Ishikawa (cell line): Measurements from ENCODE around the gene ATP5MC2.

Experiments
- CEBPB ChIP-seq: IDR thresholded peaks from 2 replicates; pipeline ENCODE4 v1.6.1; 2012
- CREB1 ChIP-seq: IDR thresholded peaks from 2 replicates; pipeline ENCODE4 v1.6.1; 2012; ENCODE audit warnings: low read depth
- EGR1 ChIP-seq: IDR thresholded peaks from 2 replicates; pipeline ENCODE4 v1.6.1; 2012
- EP300 ChIP-seq: IDR thresholded peaks from 2 replicates; pipeline ENCODE4 v1.6.1; 2012; ENCODE audit warnings: borderline replicate concordance
- FOXM1 ChIP-seq: IDR thresholded peaks from 2 replicates; pipeline ENCODE4 v1.6.1; 2012; ENCODE audit warnings: low read depth, borderline replicate concordance
- MAX ChIP-seq: IDR thresholded peaks from 2 replicates; pipeline ENCODE4 v1.6.1; 2012
- NFIC ChIP-seq: IDR thresholded peaks from 2 replicates; pipeline ENCODE4 v1.6.1; 2012
- RAD21 ChIP-seq: IDR thresholded peaks from 2 replicates; pipeline ENCODE4 v1.6.1; 2012; ENCODE audit warnings: low read depth
- REST ChIP-seq: IDR thresholded peaks from 2 replicates; pipeline ENCODE4 v1.6.1; 2012; ENCODE audit warnings: low read depth, mild to moderate bottlenecking
- TAF1 ChIP-seq: IDR thresholded peaks from 2 replicates; pipeline ENCODE4 v1.6.1; 2012; ENCODE audit warnings: low read depth, mild to moderate bottlenecking
- TCF12 ChIP-seq: IDR thresholded peaks from 2 replicates; pipeline ENCODE4 v1.6.1; 2012; ENCODE audit warnings: low read depth
- USF1 ChIP-seq: IDR thresholded peaks from 2 replicates; pipeline ENCODE4 v1.6.1; 2012
- YY1 ChIP-seq: IDR thresholded peaks from 2 replicates; pipeline ENCODE4 v1.6.1; 2012; ENCODE audit warnings: low read depth
- ZBTB7A ChIP-seq: IDR thresholded peaks from 2 replicates; pipeline ENCODE4 v1.6.1; 2012; ENCODE audit warnings: low read depth

GRCh38 chr12:53714004-53714403 lies 38.1 kb upstream of the ATP5MC2 start:
- TF ChIP-seq TAF1 (no peak), MAX (no peak), CEBPB (no peak), REST (no peak), EGR1 (no peak), RAD21 (no peak), YY1 (no peak), EP300 (no peak), FOXM1 (no peak), USF1 (no peak), ZBTB7A (no peak), TCF12 (no peak), NFIC (no peak), CREB1 (no peak)
